ENCODE results near the gene LDLRAD3.

LDLRAD3 gene

GRCh38 chr11:36048496-36049247 lies 104.8 kb downstream of the LDLRAD3 start:
- DNase-seq (ENCODE audit: low read depth in 2 of 2), result no peak

DNA sequence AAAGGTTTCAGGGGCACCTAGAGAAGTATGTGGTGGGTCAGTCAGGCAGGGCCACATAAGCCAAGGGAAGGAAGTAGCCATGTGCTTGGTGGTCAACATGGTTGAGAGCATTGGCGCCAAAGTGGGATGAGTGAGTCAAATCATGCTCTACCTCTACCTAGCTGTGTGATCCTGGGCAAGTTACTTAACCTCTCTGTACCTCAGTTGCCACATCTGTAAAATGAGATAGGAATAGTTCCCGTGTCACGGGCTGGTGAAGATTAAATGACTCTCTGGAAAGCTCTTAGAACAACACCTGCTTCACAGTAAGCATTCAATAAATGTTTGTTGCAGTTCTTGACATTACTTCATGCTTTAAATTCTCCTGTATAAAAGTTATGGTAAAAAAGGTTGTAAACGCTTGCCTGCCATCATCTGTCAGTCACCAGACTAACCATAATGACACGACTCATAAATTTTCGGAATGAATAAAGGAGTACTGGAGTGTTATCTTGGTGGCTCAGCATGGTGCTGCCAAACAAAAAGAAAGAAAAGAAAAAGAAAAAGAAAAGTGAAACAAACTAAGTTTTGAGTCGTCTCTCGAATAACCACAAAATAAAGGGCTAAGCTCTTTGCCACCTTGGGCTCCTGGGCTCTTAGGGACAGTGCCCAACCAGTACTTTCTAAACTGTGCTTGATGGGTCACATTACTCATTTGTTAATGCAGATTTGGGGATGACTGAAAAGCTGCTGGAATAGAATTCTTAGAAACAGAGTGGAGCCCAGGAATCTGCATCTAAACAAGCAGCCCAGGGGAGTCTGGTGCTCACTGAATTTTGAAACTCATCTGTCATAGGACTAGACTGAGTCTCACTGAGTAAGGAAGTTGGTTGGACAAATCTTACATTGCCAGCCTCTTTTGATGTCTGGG lies 107.6 kb downstream of the LDLRAD3 start:
- DNase-seq (ENCODE audit: low read depth in 2 of 2), result no peak

GRCh38 chr11:36053281-36053680 lies 109.4 kb downstream of the LDLRAD3 start:
- DNase-seq (ENCODE audit: low read depth in 2 of 2), result no peak

DNA sequence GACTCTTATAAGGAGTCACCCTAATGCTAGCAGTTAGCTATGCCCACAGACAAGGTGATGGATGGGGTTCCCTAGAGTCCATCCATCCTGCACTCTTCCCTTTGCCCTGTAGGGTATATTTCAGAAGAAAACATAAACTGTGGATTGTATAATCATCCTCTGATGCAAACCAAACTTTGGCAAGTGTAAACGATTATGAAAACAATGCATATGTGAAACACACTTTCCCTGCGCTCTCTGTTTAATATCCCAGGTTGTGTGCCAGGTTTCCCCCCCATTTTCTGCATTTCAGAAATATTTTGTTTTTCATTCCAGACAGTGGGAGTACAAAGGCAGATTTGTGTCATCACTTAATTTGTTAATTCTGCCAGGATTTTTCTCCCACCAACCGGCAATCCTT lies 110.0 kb downstream of the LDLRAD3 start:
- DNase-seq (ENCODE audit: low read depth in 2 of 2), result no peak

- no peak for DNase-seq (ENCODE audit: low read depth in 2 of 2)
Measured at GRCh38 chr11:36054628-36055027, 110.8 kb downstream of the LDLRAD3 start.

DNA sequence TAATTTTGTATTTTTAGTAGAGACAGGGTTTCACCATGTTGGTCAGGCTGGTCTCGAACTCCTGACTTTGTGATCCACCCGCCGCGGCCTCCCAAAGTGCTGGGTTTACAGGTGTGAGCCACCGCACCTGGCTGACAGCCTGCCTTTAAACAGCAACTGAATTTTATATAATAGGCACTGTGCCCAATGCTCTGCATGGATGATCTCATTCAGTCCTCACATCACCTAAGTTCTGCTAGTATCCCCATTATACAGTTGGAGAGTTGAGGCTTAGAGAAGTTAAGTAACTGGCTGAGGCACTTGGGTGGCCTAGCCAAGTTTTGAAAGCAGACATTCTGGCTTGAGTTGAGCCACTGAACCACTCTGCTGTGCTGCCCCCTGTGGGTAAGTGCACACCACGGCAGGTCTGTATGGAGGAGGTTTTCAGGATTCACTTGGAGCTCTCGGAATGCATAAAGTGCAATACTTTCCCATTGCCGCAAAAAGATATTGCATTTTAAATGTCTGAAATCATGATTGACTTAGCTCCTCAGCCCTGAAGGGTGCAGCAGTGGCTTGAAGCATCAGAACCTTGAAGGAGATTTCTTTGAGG lies 112.4 kb downstream of the LDLRAD3 start:
- DNase-seq (ENCODE audit: low read depth in 2 of 2), result no peak

DNA sequence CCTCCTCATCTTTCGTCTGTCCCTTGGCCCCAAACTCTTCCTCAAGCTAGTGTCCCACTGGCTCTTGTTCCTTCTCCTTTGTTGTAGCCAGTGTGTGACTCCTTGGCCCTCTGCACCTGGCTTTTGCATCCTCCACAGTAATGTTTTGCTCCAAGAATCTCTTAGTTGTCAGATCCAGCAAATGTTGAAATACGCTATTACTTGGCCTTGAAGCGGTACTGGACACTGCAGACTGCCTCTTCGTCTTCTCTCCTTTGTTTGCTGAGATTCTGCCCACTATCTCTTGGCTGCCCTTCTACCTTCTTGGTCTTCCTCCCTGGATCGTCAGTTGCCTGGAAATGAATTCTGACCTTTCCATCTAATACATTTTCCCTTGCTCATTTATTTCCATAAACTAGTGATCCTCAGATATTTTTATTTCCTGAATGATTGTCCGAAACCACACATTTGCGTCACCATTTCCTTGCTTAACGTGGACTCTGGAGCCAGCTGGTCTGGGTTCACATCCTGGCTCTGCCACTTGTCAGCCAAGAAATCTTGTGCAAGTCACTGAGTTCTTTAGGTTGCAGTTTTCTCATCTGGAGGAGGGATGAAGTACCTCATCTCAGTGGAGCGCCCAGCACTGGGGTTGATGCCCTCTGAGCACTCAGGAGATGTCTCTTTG lies 113.6 kb downstream of the LDLRAD3 start:
- DNase-seq (ENCODE audit: low read depth in 2 of 2), result no peak

GRCh38 chr11:36059660-36060059 lies 115.8 kb downstream of the LDLRAD3 start:
- DNase-seq (ENCODE audit: low read depth in 2 of 2), result no peak

GRCh38 chr11:36060926-36061325 lies 117.1 kb downstream of the LDLRAD3 start:
- no peak for DNase-seq (ENCODE audit: low read depth in 2 of 2)

DNA sequence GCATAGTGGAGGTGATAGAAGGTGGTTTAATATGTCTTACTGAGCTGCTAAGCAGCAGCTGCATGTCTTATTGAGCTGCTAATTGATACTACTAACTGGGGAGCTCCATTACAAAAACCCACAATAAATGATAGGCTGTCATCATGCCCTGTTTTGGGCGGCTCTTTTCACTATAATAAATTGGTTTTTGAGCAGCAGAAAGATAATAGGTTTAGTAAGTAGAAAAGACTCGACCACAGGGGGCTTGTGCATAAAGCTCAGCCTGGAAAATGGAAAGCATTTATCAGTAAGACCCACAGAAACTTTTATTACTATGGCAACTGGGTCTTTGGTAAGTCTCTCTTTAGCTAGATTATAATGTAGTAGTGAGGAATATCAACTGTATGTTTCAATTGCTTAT lies 117.6 kb downstream of the LDLRAD3 start:
- DNase-seq (ENCODE audit: low read depth in 2 of 2), result no peak

- DNase-seq (ENCODE audit: low read depth in 2 of 2), result no peak
Measured at GRCh38 chr11:36062796-36063365, 119.0 kb downstream of the LDLRAD3 start.

GRCh38 chr11:36065436-36065835 lies 121.6 kb downstream of the LDLRAD3 start:
- no peak for DNase-seq (ENCODE audit: low read depth in 2 of 2)

GRCh38 chr11:36066891-36067290 lies 123.0 kb downstream of the LDLRAD3 start:
- no peak for DNase-seq (ENCODE audit: low read depth in 2 of 2)

- DNase-seq (ENCODE audit: low read depth in 2 of 2), result no peak
Measured at GRCh38 chr11:36069576-36070212, 125.8 kb downstream of the LDLRAD3 start.

DNA sequence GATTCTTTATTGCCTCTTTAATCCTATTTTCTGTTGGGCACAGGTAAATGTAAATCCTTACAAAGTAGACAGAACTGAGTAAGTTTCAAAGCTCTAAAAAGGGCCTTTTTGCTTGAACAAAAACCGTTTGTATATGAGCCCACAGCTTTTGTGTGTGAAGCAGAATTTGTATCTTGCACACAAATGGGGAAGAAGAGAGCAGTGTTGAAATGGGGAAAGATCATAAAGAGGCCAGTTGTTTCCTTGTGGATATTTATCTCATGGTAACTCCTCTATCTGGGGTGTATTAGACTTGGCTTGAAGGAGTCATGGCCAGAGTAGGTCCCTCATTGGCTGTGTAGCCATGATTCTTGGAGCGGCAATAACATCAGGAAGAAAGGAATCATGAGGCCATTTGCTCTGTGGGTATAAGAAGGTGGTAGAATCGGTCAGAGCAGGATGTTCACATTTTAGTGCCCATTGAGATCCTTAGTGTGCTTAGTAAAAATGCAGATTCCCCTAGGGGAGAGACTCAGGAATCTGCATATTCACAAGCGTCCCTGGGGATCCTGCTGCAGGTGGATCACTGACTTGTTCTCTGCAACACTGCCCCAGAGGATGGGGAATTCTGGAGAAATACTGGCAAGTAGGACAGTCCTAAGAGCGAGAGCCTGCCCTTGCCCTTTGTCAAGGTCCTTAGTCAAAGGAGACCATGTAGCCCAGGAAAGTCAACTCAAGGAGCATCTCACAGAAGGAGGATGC lies 126.5 kb downstream of the LDLRAD3 start:
- no peak for DNase-seq (ENCODE audit: low read depth in 2 of 2)

GRCh38 chr11:36070954-36071330 lies 127.1 kb downstream of the LDLRAD3 start:
- no peak for DNase-seq (ENCODE audit: low read depth in 2 of 2)

DNA sequence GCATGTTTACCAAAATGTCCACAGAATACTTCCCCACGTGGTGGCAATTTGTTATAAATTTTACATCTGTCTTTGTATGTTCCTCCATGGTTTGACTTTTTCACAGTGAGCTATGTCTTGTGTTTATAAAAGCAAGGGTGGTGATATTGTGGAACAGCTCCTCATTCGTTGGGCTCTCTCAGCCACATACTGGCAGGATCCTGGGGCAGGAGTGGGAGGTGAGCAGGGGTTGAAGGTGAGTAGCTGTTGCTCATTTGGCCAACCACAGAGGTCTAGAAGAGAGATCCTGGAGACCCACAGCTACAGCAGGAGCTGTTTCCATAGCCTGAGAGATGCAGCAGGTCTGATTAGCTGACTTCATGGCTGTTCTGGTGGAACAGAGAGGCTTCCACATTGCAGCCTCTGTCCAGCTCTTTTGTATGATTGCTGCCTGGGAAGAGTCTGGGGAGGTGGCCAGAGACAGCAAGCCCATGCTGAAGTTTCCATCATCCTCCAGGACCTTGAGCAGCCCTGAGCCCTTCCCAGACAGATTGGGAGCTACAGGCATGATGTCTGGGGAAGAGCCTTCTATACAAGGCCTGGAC lies 128.1 kb downstream of the LDLRAD3 start:
- no peak for DNase-seq (ENCODE audit: low read depth in 2 of 2)

DNA sequence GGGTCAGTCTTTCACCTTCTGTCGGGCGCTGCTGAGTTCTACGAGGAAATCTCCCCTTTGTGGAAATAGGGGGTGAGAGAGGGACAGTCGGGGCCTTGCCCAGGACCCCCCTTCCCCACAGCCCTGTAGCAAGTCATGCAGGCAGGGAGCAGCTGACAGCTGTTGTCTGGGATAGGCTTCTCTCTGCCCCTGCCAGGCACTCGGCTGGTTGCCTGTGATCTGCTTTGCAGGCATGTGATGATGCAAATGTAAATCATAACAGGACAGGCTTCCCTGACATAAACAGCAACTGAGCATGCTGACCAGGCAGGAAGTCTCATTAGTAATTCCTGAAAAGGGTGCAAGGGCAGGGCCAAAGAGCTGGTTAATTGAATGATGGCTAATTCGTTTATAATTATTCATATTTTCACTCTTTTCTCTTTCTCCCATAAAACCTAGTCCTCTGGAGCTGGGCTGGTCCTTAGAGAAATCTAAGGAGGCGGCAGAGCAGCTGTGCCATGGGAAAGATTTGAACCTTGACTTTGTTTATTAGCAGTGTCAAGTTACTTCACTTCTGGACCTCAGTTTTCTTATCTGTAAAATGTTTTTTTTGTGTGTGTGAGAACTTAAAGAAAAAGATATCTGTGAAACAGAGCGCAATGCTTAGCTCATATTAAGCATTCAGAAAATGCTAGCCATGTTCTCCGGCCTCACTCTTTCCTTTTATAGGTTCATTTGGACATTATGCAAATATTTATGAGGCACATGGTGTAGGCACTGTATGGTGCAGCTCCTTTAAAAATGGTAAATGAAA lies 129.7 kb downstream of the LDLRAD3 start:
- DNase-seq (ENCODE audit: low read depth in 2 of 2), result no peak

- no peak for DNase-seq (ENCODE audit: low read depth in 2 of 2)
Measured at GRCh38 chr11:36074941-36075431, 131.1 kb downstream of the LDLRAD3 start.
